Liver (tissue), 2 donors: Measurements from ENCODE around the gene LIPJ.

Experiments
- FOXA2 ChIP-seq: IDR thresholded peaks from 2 replicates; pipeline ENCODE4 v1.6.1; 2016; ENCODE audit warnings: antibody characterized with exemption
- TF ChIP-seq, protein P1 (sequence below): fragments of 150-350 bp; IDR thresholded peaks from 2 replicates; pipeline ENCODE4 v1.5.1; 2017; ENCODE audit warnings: improper control_type of control experiment, low read depth, low read length; ENCODE audit not compliant: missing input control
- TF ChIP-seq, protein P2 (sequence below): IDR thresholded peaks from 2 replicates; pipeline ENCODE4 v1.6.1; 2016; ENCODE audit warnings: antibody characterized with exemption, mild to moderate bottlenecking
- donor health status: healthy.

DNA sequence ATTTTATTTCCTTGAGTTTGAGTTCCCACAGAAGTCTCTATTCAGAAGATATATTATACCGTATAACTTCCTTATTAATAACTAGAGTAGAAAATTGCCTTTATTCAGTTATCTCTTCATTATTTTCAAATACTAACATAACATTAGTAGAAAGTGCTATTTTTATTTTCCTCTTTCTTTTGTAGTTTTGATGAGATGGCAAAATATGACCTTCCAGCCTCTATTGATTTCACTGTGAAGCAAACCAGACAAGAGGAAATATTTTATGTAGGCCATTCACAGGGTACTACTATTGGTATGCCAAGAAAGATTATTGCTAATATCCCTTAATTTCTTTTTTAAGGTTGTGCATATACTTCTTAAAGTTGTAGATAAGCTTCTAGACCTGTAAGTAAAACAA, 7.9 kb downstream of the LIPJ start:
- TF ChIP-seq, protein P1, sequence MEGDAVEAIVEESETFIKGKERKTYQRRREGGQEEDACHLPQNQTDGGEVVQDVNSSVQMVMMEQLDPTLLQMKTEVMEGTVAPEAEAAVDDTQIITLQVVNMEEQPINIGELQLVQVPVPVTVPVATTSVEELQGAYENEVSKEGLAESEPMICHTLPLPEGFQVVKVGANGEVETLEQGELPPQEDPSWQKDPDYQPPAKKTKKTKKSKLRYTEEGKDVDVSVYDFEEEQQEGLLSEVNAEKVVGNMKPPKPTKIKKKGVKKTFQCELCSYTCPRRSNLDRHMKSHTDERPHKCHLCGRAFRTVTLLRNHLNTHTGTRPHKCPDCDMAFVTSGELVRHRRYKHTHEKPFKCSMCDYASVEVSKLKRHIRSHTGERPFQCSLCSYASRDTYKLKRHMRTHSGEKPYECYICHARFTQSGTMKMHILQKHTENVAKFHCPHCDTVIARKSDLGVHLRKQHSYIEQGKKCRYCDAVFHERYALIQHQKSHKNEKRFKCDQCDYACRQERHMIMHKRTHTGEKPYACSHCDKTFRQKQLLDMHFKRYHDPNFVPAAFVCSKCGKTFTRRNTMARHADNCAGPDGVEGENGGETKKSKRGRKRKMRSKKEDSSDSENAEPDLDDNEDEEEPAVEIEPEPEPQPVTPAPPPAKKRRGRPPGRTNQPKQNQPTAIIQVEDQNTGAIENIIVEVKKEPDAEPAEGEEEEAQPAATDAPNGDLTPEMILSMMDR: no peak
- TF ChIP-seq, protein P2, sequence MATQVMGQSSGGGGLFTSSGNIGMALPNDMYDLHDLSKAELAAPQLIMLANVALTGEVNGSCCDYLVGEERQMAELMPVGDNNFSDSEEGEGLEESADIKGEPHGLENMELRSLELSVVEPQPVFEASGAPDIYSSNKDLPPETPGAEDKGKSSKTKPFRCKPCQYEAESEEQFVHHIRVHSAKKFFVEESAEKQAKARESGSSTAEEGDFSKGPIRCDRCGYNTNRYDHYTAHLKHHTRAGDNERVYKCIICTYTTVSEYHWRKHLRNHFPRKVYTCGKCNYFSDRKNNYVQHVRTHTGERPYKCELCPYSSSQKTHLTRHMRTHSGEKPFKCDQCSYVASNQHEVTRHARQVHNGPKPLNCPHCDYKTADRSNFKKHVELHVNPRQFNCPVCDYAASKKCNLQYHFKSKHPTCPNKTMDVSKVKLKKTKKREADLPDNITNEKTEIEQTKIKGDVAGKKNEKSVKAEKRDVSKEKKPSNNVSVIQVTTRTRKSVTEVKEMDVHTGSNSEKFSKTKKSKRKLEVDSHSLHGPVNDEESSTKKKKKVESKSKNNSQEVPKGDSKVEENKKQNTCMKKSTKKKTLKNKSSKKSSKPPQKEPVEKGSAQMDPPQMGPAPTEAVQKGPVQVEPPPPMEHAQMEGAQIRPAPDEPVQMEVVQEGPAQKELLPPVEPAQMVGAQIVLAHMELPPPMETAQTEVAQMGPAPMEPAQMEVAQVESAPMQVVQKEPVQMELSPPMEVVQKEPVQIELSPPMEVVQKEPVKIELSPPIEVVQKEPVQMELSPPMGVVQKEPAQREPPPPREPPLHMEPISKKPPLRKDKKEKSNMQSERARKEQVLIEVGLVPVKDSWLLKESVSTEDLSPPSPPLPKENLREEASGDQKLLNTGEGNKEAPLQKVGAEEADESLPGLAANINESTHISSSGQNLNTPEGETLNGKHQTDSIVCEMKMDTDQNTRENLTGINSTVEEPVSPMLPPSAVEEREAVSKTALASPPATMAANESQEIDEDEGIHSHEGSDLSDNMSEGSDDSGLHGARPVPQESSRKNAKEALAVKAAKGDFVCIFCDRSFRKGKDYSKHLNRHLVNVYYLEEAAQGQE: no peak
- no peak for TF ChIP-seq FOXA2
